HG03460 (cell line): ENCODE data around the gene KIT.
A peak's percentile ranks its signal among the peaks of the same experiment; 100 is the strongest.
"Not testable (repeated sequence)": the region's sequence is repeated elsewhere in the genome, so short reads cannot be mapped to it uniquely, and the experiment has no call there.

Source experiments
- ATAC-seq: cut with Tn5 transposase; IDR thresholded peaks from one replicate; pipeline ENCODE4 v1.9.1; 2021; ENCODE audit not compliant: unreplicated experiment

Gene KIT

GRCh38 chr4:54657551-54658251, at the start of gene KIT:
TSS of gene KIT (plus strand) at chr4:54657957. CDS start at chr4:54658015, 58 bp downstream.
- no peak for ATAC-seq

- ATAC-seq = no peak
Measured at GRCh38 chr4:54609310-54609709, 48.4 kb upstream of the KIT start.

- ATAC-seq = no peak
Measured at GRCh38 chr4:54614149-54614548, 43.6 kb upstream of the KIT start.

GRCh38 chr4:54620773-54621172, 37.0 kb upstream of the KIT start:
- ATAC-seq = no peak

GRCh38 chr4:54625391-54625790, 32.4 kb upstream of the KIT start:
- ATAC-seq = no peak

- ATAC-seq = no peak
Measured at GRCh38 chr4:54626113-54626512, 31.6 kb upstream of the KIT start.

- ATAC-seq = no peak
Measured at GRCh38 chr4:54632537-54632936, 25.2 kb upstream of the KIT start.

GRCh38 chr4:54633102-54633740, 24.5 kb upstream of the KIT start:
- not testable (repeated sequence) for ATAC-seq

- no peak for ATAC-seq
Measured at GRCh38 chr4:54635318-54635717, 22.4 kb upstream of the KIT start.

GRCh38 chr4:54637325-54637724, 20.4 kb upstream of the KIT start:
- no peak for ATAC-seq

- ATAC-seq = not testable (repeated sequence)
Measured at GRCh38 chr4:54641101-54641500, 16.7 kb upstream of the KIT start.

GRCh38 chr4:54643172-54643571, 14.6 kb upstream of the KIT start:
- no peak for ATAC-seq

GRCh38 chr4:54643958-54644751, 13.6 kb upstream of the KIT start:
- no peak for ATAC-seq

- ATAC-seq = no peak
Measured at GRCh38 chr4:54645830-54646229, 11.9 kb upstream of the KIT start.

GRCh38 chr4:54647070-54647469, 10.7 kb upstream of the KIT start:
- ATAC-seq = no peak

GRCh38 chr4:54651050-54651449, 6.7 kb upstream of the KIT start:
- ATAC-seq = no peak

GRCh38 chr4:54654753-54655152, 3.0 kb upstream of the KIT start:
- ATAC-seq = no peak

GRCh38 chr4:54657185-54657550, 589 bp upstream of the KIT start:
- ATAC-seq = no peak

GRCh38 chr4:54658252-54659093, 716 bp downstream of the KIT start:
- ATAC-seq = peak; percentile 61

- ATAC-seq = no peak
Measured at GRCh38 chr4:54659313-54659712, 1.6 kb downstream of the KIT start.
